Stimulated activated CD4-positive, alpha-beta T cell treated with anti-CD3 and anti-CD28 coated beads, Interleukin-15, amount 100 ng/mL, for 48 hours (primary cell): Measurements from ENCODE around the gene TAT.
"Not testable (repeated sequence)": the region's sequence is repeated elsewhere in the genome, so short reads cannot be mapped to it uniquely, and the experiment has no call there.

Experiments used
- DNase-seq, 2 donors: peaks; one replicate each; pipeline ENCODE4 v3.0.0-alpha.2; 2020; ENCODE audit warnings: low read depth in 2 of 2

TAT gene

DNA sequence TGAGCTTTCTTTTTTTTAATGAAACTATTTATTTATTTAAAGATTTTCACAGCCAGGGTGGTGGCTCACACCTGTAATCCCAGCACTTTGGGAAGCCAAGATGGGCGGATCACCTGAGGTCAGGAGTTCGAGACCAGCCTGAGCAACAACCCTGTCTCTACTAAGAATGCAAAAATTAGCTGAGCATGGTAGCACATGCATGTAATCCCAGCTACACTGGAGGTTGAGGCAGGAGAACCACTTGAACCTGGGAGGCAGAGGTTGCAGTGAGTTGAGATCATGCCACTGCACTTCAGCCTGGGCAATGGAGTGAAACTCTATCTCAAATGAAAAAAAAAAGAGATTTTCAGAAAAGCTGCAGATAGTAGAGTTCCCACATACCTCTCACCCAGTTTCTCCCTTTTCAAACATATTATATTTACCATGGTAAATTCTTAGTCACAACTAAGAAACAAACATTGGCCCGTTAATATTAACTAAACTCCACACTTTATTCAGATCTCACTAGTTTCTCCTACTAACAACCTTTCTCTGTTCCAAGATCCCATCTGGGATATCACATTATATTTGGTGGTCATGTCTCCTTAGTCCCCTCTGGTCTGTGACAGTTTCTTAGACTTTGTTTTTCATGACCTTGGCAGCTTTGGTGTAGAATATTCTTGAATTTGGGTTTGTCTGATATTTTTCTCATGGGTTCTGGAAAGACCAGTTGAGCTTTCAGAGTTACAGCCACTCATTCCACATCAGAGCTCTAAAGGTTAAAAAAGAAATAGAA lies 7.8 kb upstream of the TAT start:
- DNase-seq, result no peak

DNA sequence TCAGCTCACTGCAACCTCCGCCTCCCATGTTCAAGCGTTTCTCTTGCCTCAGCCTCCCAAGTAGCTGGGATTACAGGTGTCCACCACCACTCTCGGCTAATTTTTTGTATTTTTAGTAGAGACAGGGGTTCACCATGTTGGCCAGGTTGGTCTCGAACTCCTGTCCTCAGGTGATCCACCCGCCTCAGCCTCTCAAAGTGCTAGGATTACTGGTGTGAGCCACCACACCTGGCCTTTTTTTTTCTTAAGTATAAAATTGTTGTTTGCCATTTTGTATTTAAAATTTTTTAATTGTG lies 5.6 kb upstream of the TAT start:
- DNase-seq, result not testable (repeated sequence)

DNA sequence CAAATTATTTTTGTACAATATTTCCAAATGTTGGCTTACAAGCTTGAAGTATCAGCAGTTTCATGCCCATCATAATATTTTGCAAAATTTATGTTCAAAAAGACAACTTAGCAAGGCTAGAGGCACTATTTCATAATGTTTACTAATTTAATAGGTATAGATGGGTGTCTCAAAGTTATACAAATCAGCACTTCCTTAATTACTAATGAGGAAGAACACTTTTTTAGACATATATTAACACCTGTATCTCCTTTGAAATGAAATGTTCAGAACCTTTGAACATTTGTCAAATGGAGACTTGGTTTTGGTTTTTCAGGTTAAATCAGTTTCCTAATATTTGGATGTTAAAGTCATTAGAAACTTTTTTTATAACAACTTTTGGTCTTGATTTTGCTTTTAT lies 2.2 kb downstream of the TAT start:
- DNase-seq, result no peak

DNA sequence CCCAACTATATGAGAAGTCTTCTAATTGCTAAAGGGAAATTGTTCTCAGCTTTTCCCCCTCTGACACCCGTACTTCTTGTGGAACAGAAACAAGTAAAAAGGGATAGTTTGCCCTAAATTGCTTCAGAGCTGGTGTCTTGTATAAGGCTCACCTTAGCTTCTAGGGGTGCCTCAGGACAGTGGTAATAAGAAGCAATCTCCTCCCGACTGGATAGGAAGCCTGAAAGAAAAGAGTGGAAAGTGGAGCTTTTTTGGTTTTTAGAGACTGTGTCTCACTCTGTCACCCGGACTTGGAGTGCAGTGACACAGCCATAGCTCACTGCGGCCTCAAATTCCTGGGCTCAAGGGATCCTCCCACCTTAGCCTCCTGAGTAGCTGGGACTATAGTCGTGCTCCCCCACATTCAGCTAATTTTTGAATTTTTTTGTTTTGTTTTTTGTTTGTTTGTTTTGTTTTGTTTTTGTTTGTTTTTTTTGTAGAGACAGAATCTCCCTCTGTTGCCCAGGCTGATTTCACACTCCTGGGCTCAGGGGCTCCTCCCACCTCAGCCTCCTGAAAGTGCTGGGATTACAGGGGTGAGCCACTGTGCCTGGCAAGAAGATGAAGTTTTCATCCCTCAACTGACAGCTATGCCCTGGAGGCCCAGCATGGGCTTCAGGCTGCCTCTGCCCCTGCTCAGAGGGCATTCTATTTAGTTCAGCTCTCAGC lies 3.4 kb downstream of the TAT start:
- DNase-seq, result no peak

DNA sequence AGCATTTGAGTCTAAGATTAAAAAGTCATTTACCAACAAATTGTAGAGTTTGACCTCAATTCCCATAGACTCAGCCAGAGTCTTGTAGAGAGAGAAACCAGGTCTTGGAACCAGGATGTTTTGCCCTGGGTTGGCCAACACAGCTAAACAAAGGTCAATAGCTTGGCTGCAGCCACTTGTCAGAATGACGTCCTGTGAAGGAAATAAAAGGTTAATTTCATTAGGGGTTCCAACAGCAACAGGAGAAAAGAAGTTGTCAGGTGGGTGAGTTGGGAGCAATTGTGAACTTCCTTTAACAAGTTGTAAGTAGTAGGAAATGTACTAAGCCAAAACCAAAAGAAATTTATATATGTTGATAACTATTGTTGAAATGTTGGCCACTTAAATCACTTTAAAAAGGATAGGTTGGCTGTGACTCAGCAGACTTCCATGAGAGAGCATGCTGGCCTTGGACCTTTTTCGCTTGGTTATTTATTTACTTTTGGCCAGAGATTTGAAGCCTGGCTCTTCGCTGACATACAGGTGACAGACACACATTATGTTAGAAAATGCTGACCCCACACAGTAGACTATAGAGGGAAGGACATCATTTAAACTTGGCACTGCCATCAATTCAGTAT lies 4.3 kb downstream of the TAT start:
- DNase-seq, result no peak

DNA sequence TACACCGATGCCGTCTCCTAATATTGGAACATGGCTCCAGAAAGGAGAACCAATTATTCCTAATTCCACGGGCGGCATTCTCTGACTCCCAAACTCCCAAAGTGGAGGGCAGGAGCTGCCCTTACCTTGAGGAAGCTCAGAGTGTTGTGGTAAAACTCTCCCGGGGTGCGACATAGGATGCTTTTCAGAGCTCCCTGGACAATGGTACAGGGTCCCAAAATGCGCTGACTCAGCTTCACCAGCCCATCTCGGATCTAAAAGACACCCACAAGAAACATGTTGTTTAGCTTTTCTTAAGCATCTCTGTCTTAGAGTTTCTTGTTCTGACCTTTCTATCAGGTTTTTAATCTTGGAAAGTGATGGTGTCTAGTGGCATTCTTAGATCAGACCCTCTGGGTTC lies 6.7 kb downstream of the TAT start:
- DNase-seq, result no peak

DNA sequence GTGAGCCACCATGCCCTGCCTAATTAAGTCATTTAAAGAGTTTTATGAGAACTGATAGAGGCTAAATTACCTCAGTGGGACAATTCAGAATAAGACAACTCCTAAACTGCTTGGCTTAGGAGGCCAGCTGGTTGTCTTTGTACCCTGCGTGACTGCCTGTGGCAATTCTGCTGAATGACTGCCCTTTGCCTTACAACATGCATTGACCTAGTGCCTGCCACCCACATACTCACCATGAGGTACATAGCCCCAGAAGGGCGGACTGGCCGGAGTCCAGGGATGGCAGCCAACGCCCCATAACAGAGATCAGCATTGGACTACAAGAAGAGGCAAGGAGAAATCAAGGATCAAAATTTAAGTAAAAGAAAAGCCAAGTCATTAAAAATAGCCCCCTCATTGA lies 7.3 kb downstream of the TAT start:
- DNase-seq, result no peak

DNA sequence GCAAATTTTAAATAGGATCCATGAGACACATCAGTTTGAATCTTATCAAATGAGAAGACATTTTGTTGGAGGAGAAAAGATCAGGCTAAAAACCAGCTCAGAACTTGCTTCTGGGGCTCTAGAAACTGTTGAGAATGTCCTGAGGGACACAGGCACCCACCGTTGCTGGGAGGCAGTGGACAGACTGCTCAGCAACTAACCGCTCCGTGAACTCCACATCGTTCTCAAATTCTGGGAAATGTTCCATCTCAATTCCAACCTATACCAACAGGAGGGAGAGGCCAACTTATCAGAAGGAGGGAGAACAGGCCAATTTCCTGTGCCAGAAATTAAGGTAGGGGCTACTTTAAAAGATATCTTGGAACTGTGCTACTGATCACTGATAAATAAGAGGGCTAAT lies 8.3 kb downstream of the TAT start:
- no peak for DNase-seq

DNA sequence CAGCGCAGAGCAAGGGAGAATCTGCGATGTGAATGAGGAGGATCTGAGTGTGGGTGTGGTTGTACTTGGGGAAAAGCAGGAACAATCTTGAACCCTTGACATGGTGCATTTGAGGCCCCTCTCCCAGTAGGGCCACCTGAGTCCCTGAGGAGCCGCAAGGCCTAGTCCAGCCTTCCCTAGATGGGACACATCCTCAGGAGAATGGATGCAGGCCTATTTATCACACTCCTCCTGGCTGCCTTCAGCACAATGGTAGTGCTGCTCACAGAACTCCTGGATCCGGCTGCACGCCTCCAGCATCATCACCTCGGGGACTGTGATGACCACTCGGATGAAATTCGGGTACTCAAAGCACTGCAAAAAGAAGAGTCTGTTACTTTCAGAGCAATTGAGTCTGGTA lies 9.0 kb downstream of the TAT start:
- DNase-seq, result no peak

DNA sequence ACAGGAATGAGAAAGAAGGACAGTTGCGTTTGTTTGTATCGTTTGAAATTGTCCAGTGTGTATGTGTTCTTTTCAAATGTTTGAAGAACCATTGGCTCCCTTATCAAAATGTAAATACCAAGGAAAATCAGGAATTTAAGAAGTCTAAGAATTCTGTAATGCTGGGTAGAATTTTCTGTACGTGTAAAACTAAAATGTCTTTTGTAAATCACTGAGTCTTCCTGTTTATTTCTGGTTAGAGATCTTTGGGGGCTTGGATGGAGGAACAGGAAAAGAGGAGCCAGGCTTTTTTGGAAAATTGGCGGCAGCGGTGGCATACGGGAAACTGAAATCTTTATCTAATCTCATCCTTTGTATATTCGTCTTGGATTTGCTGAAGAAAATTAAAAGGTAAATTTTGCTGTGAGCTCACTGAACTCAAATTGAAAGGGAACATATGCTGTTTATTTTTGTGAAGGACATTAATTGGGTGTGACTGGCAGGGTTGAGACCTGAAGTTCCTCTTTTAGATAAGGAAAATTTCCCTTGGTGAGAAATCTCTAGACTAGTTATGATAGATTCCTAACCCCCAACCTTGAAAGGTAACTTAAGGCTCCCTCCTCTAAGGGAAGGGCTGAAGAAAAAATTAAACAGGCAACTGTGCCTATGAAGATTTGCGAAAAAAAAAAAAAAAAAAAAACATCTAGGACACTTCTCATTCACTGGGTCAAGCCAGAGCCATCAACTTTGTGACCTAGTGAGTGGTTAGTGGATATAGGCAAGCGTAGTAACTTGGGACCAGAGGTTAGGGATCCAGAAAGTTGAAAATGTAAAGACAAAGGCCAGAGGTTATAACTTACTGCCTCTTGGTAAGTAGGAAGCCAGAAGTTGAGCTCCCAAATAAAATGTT lies 10.8 kb downstream of the TAT start:
- no peak for DNase-seq

DNA sequence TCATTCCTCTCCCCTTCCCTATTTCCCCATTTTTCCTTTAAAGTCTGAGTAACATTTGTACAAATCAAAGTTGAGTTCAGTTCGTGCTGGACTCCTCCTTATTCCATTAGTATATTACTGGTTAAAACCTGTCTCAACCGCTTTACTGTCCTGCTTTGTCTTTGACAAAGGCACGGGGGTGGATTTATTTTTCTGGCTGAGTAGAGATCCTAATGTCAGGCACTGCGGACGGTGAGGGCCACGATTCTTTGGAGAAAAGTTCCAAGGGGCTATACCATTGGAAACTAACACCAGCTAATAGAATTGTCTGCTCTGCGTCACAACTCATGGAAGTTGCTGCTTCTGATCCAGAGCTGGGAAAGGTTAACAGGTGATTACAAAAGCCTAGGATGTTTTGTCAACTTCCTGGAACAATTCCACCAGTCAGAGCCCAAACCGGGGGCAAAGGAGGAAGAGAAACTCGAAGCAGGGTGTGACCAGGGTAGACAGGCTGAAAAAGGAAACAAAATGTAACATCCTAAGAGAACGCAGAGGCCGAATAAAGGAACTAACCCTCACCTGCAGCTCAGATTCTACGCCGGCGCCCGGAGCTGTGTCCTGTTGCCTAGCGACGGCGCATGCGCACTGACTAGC lies 12.4 kb downstream of the TAT start:
- no peak for DNase-seq

DNA sequence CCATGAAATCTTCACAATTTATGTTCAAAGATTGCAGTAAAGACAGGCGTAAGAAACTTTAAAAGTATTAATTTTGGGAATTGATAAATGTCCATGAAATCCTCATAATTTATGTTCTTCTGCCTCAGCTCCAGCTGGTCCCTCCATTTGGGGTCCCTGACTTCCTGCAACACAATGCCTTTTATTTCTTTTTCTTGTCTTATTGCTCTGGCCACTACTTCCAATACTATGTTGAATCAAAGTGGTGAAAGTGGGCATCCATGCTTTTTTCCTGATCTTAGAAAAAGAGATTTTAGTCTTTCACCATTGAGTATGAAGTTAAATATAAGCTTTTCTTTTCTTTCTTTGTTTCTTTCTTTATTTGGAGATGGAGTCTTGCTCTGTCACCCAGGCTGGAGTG lies 14.3 kb downstream of the TAT start:
- no peak for DNase-seq

DNA sequence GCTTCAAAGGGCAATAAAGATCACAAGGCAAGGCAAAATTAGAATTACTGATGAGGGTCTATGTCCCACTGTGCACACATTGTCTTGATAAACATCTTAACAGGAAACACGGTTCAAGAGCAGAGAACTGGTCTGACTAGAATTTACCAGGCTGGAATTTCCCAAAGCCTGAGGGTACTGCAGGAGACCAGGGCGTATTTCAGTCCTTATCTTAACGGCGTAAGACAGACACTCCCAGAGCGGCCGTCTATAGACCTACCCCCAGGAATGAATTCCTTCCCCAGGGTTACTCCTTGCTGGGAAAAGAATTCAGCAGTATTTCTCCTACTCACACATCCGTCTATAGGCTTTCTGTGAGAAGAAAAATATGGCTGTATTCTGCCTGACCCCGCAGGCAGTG lies 15.0 kb downstream of the TAT start:
- not testable (repeated sequence) for DNase-seq

DNA sequence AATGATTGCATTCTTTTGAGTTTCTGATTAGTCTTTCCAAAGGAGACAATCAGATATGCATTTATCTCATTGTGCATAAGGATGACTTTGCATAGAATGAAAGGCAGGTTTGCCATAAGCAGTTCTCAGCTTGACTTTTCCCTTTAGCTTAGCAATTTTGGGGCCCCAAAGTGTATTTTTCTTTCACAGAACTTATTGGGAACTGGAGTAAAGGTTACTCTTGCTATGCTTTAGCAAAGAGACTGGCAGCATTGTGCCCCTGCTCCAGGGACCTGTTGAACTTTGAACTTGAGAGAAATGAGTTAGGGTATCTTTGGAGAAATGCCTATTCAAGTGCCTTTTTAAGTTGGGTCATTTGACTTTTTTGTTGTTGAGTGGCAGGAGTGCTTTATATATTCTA lies 17.0 kb downstream of the TAT start:
- no peak for DNase-seq

DNA sequence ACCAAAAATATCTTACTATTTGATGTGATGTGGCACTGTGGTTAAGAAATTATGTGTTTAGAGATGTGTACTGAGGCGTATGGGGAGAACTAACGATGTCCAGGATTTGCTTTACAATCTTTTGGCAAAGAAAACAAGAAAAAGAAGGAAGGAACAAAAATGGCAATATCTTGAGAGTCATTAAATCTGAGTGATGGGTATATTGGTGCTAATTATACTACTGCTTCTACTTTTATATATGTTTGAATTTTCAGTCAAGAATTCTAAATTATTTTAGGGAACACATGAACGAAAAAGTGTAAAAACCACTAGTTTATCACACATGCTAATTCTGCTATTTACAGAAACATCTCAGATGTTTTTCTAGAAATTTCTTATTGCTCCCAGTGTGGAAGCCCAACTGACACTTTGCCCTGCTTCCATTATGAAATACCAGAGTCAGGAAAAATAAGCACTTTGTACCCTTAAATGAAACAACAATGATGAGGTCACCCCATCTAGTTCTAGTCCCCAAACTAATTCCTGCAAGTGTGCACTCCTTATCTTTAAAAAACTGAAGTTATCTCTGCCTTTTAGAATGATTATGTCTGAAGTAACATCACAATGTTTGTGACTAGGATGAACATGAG lies 18.8 kb downstream of the TAT start:
- DNase-seq, result no peak

DNA sequence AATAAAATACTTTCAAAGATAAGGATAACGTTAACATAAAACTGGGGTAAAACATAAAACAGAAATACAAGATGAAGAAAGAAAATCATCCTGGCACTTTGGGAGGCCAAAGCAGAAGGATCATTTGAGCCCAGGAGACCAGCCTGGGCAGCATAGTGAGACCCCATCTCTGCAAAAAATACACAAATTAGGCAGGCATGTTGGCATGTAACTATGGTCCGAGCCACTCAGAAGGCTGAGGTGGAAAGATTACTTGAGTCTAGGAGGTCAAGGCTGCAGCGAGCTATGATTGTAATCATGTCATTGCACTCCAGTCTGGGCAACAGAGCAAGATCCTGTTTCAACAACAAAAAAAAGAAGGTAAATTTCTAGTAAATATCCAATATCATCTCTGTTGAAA lies 19.6 kb downstream of the TAT start:
- no peak for DNase-seq

DNA sequence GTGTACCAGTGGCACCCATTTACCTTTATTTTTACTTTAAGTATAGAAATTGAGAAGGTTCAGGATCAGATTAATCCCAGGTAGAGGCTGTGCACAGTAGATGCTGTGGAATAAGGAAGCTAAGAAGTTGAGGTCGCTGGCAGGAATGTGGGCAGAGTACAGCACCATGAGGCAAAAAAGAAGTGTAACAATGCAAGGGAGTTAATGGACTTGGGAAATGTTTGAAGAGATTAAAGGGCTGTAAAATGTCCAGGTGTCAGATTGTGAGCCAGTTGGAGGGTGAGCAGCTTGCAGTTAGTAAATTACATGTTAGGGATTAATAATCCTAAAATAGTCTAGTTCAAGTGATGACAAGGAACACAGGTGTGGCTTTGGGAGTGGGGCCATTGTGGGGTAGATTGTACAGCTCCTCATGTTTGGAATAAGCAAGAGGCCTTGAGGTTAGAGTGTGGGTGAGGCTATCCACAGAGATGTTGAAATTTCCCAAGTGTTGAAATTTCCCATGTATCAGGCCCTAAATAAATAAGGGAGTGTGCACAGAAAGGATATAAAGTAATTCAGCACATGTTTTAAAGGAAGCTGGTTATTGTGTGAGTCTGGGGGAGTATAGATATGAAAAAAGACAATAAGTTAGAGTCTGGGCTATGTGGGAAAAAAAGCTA lies 21.5 kb downstream of the TAT start:
- no peak for DNase-seq

DNA sequence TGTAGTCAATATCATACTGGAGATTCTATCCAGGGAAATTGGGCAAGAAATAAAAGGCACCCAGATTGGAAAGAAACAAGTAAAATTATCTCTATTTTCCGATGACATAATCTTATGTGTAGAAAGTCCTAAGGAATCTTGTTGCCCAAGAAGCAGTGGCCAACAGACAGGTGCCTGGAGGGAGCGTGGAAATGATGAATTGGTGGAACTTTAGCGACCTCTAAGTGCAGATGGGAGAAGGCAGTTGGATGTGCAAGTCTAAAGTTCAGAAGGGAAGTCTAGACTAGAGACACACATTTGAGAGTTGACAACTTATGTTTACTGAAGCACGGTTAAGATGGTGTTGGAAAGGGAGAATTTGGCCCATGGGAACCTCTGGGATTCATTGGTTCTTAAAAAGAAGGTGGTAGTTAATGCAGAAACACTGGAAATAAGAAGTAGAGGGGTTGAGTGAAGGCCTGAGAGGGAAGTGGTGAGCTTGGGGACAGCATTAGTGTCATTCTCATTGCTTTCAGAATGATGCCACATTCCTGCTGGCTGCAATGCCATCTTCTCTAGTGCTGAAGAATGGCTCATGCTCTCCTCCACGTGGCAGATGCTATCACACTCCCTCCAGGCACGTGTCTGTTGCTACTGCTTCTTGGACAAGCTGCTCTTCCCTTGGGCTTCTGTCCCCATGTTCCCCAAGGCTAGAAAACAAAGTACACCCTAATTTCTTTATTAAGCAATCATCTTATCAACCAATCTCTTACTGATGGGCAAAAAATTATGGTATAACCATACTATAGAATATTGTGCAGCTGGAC lies 24.0 kb downstream of the TAT start:
- no peak for DNase-seq

DNA sequence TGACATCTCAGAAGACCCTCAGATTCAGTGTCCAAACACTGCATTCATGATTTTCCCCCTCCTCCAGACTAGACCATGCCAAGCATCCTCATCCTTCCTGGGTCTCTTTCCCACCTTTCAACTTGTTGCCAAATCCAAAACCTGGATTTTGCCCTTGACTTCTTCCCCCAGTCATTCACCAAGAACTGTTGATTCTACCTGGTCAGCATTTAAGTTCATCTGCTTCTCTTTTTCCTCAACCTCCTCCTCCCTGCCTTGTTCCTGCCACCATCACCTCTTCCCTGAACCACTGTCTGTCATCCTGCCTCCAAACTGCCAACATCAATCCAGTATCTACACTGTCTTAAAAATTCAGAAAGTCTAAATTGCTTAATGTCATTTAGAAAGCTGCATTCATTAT lies 29.7 kb downstream of the TAT start:
- DNase-seq, result no peak

DNA sequence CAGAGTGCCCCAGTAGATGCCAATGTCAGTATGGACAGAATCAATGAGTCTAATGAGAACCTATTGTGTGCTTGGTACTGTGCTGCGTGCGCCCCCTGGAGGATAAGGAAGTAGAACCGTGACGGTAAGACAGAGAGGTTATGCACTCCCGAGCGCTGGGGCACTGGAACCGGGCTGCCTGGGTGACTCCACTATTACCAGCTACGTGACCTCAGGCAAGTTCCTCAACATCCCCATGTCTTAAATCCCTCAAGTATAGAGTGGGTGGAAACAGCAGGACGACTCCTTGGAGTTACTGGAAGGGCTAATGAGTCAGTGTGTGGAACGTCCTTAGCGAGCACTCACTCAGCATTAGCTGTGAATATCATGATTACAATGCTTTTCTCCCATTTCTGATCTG lies 34.5 kb downstream of the TAT start:
- peak; percentile 48 to 56 for DNase-seq
